ENCODE measurements around the gene MED25. TPM values are rescaled to one million over a fixed set of nuclear protein-coding genes. Genes with fewer than 3 reads are reported as not detected.
A peak's percentile ranks its signal among the peaks of the same experiment; 100 is the strongest.

MED25 gene
- polyA plus RNA-seq, 12 donors: 26.4 to 44.2 (median 29.5) TPM; not detected in 1

DNA sequence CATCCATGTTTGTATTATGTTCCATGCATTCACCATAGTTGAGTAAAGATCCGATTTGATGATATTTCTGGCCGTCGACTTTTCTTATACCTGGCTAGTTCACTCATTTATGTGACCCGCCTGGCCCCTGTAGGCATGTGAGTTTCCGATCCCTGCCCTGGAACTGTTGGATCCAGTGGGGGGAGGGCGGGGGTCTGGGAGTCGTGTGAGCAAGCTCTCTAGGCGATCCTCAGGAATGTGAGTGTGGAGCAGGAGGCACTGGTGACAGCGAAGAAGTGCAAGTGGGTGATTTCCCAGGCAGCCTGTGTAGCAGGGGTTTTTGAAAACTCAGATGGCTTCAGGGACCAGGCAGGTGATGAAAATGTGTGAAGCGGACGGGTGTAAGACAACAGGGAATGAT is 22.2 kb downstream of the MED25 start:
- DNase-seq: no peak

DNA sequence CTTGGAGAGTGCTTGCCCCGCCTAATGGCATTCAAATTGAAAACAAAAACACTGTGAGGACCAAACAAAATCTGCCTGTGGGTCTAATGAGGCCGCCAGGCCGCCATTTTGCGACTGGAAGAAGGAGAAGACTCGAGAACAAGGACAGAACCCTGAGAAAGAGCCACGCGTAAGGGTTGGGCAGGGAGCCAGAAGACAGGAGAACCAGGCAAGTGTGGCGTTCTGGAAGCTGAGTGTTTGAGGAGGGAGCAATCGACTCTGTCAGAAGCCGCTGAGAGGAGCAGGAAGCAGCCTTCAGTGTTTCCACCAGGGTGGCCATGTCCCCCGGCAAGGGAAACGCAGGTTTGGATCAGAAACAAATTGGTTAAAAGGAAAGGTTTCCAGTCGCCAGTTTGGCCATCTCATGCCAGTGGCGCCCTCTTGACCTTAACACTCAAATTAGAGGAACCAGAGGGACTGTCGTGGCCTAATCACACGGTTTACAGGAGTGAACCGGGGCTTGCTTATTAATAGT is 22.7 kb downstream of the MED25 start:
- DNase-seq: no peak

DNA sequence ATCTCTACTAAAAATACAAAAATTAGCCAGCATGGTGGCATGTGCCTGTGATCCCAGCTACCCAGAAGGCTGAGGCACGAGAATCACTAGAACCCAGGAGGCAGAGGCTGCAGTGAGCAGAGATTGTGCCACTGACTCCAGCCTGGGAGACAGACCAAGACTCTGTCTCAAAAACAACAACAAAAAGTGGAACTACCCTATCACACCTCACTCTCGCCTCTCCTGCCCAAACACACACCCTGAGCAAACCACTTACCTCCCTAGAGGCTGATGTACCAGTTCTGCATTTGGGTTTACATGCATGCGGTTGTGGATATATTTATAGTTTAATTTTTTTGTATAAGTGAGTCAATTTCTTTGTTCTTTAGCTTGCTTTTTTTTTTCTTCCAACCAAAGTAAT is 25.2 kb downstream of the MED25 start:
- no peak for DNase-seq

DNA sequence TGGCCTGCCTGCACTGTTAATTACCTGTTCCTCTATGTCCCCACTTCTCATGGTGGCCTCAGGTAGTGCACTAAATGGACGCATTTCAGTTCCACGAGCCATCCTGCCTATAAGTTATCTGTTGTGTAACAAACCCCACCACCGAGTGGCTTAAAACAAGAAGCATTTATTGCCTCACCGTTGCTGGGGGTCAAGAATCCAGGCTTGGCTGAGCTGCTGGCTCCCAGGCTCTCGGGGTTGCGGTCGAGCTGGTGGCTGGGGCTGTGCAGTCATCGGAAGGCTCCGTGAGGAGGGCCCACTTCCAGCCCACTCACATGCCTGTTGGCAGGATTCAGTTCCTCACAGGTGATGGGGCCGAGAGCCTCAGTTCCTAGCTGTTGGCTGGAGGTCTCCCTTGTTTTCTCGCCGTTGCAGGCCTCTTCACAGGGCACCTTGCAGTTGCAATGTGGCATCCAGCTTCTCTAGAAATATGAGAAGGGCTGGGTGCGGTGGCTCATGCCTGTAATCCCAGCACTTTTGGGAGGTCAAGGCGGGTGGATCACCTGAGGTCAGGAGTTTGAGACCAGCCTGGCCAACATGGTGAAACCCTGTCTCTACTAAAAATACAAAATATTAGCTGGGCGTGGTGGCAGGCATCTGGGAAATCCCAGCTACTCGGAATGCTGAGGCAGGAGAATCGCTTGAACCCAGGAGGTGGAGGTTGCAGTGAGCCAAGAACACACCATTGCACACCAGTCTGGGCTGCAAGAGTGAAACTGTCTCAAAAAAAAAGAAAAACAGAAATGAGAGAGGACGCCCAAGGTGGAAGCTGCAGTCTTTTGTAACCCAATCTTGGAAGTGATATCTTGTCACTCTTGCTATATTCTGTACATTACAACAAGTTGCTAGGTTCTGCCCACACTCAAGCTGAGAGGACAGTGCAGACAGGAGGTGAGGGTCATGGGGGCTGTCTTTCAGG is 26.3 kb downstream of the MED25 start:
- no peak for DNase-seq

DNA sequence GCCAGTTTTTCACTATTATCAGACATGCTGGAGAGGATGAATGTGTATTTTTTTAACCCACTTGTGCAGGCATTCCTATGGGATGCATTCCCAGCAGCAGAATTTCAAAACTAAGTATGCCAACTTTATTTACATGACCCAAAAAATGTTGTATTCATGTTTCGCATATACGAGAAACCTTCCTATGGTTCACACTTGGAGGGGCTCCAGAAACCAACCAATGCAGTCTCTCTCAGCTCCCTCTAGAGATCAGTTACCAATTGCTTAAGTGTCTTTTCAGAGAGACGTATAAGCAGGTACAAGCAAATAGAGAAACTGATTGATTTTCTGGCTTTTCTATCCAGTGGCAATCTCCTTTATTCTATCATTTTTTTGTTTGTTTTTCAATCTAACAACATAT is 27.3 kb downstream of the MED25 start:
- no peak for DNase-seq

DNA sequence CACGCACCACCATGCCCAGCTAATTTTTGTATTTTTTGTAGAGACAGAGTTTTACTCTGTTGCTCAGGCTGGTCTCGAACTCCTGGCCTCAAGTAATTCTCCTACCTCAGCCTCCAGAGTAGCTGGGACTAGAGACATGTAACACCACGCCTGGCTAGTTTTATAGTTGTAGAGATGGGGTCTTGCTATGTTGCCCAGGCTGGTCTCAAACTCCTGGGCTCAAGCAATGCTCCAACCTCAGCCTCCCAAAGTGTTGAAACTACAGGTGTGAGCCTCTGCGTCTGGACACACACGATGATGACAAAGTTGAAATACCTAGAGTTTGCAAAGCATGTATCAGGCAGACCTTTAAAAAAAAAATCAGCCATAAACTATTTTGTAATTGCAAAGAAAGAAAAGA is 28.3 kb downstream of the MED25 start:
- DNase-seq: no peak

DNA sequence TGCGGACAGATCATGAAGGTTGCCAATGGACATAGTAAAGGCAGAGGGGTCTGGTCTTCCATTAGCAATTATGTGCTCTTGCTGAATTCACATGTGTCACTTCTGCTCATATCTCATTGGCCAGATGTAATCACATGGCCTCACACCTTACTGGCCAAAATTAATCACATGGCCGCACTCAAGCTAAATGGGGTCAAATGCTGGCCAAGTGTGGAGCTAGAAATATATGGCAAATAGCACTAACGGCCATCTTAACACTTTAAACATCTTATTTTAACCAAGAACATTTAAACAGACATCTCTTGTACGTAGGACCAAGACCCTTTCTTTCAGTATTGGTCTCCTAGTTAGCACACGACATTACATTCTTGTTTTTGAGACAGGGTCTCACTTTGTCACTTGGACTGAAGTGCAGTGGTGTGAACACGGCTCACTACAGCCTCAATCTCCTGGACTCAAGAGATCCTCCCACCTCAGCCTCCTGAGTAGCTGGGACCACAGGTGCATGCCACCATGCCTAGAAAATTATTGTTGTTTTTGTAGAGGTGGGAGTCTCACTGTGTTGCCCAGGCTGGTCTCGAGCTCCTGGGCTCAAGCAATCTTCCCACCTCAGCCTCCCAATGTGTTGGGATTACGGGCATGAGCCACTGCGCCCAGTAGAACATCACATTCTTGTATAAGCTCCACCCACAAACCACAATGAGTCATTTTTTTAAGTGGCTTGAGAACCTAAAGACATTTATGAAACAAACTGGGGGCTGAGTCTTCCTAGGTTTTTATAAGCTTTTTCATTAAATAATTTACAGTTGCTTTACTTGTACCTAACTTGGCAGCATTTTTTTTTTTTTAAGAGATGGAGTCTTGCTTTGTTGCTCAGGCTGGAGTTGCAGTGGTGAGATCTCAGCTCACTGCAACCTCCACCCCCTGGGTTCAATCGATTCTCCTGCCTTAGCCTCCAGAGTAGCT is 29.9 kb downstream of the MED25 start:
- no peak for DNase-seq

DNA sequence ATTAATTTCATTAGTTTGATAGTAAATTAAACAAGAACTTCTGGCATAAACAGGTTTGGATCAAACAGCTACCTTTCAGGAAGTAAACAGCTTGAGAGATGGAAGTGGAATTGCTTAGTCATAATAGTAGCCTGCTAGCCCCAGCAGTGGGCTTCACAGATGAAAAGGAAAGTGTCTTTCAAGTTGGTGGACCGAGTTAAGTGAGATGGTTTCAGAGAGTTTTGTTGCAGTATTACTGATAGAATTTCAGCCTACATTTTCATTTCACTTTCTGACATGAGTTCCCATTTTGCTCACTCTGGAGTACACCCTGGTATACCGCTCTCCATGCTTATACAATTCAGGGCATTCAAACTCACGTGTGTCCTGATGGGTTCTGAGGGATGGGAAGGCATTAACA is 30.8 kb downstream of the MED25 start:
- DNase-seq: no peak

DNA sequence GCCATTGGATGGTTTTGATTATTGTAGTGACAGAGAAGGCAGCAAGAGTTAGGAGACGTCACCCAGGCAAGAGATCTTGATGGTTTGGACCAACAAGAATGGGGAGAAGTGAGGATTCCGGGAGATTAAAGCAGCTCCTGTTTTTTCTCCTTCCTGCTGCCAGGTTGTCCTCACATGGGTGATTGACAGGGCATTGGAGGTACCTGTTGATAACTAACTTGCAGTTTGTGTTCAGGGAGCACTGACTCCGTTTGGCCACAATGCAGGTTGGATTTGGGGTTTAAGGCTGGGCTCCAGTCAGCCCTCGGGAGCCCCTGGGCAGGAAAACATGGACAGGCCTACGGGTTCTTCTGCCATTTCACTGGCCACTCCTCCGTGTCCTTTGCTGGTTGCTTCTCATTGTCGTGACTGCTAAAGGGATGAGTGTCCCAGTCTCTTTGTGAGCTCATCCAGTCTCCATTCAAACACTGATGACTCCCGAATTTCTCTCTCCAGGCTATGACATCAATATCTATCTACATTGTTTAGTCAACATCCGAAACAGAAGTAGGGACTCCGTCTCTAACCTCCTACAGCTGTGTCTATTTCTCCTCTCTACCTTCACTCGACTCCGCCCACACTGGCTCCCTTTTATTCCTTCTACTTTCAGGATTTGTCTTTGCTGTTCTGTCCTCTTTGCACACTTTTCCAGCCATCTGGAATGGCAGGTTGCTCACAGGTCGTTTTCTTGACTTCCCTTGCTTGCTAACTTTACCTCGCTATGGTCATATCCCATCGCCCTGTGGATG is 31.5 kb downstream of the MED25 start:
- DNase-seq: no peak

DNA sequence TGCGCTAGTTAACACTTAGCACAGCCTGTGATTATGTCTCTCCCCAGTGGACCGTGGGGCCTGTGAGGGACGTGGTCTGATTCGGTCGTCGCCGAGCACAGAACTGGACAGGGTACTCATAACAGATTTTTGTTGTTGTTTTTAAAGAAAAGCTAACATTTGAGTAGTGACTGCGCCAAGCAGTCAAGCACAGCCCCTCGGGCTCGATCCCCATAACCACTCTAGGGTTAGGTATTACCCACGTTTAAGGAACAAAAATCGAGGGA is 32.1 kb downstream of the MED25 start:
- no peak for DNase-seq

DNA sequence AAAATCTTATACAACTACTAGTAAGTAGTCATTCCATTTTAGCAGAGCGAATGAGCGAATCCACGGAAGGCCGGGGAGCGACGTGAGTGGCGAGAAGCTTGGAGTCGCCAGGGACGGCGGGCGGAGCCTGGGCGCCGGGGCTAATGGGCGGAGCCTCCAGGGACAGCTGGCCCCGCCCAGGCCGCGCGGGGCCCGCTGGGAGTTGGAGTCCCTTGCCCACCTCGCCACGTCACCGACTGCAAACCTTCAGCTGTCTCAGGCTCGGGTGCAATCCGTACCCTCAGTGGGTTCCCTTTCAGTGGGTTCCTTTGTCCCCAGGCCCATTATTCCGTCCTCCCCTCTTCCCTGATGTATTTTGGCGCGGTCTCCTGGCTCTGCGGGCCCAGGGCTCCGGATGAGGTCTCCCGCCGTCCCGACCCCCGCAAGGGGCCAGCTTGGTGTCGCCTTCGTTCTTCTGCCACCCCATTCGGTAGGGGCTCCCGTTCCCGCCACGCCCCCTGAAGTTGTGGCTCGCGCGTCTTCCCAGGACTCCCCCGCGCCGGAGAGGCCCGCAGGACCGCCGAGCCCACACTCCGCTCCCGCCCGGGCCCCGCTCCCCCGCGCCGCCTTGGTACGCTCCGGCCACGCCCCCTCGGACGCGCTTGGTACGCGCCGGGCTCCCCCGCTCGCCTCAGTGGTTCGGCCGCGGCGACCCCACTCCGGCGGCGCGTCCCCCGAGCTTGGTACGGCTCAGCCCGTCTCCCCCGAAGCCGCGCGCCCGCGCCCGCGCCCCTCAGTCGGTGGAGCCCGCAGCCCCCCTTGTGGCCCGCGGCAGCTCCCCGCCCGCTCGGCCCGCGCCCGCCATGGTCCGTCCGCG is 32.6 kb downstream of the MED25 start, which contains the start of gene PTOV1:
TSS of gene PTOV1 (plus strand) at position 673 of the 856 bp plus-strand sequence.
- DNase-seq: peak; percentile 91

DNA sequence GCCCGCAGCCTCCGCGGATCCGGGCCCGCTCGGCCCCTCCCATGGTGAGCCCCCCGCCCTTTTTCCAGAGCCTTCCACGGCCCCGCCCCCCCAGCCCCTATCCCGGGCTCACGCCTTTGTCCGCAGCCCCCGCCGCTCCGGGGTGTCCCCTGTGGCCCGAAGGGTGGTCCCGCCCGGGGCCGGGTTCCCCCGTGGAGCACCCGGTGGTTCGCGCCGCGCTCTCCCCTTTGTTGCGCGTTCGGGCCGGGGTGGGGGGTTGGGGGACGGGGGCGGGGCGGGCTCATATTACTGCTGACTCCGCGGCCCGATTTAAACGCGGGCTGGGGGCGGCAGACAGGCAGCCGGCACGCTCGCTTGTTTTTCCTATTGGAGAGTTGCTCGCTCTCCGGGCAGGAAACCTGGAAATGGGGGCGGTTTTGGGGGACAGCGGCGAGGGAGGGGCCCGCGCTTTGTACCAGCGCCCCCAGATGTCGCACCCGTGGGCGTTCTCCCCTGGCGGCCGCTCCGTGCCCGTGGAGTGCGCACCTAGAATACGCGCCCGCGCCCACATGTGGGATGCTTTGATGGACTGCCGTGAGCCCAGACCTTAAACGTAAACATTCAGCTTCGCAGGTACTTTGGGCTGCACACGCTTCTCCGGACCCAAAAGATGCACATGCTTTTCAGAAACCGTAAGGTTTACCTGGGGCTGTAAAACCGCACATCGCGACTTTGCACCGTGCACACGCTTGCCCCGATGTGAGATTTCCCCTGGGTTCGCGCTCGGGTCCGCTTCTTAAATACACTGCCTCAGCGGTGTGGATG is 33.6 kb downstream of the MED25 start:
- DNase-seq: peak; percentile 43

DNA sequence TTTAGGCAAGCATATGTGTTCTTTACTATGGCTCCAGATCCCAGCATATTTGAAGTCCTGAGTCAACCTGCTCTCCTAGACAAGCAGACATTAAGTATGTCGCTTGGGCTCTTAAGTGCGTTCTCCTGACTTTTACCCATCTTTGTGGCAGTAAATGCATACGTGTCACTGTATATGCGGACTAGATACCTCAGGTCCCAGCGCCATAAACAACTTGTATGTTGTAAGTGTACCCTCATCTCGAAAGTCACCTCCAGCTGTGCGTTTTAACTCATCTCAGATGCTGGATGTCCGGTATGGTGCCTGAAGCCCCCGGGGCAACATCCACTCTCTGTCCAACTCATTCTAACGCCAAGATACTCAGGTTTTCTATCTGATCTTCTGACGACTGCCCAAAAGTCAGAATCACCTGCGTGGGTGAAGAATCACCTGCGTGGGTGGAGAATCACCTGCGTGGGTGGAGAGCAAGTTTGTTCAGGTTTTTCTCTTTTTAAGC is 34.6 kb downstream of the MED25 start:
- DNase-seq: no peak

DNA sequence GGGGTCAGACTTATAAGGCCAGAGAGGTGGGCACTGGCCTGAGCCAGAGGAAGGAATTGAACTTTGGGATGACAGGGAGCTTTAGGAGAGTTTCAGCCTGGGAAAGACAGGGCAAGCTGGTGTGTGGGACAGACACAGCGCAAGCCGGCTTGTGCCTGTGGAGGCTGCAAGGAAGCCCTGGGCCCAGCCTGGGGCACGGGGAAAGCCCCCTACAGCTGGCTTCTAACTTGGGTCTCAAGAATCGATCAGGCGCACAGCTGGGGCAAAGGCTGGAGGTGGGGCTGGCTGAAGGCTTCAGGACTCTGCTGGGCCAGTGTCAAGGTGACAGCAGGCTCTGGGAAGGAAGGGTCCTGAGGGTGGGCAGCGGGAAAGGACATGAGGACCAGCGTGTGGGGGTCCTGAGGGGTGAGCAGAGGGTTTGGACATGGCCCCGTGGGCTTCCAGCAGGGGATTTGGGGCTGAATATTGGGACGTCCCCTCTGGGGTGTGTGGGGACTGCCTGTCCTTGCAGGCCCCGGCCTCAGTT is 35.8 kb downstream of the MED25 start:
- DNase-seq: no peak

DNA sequence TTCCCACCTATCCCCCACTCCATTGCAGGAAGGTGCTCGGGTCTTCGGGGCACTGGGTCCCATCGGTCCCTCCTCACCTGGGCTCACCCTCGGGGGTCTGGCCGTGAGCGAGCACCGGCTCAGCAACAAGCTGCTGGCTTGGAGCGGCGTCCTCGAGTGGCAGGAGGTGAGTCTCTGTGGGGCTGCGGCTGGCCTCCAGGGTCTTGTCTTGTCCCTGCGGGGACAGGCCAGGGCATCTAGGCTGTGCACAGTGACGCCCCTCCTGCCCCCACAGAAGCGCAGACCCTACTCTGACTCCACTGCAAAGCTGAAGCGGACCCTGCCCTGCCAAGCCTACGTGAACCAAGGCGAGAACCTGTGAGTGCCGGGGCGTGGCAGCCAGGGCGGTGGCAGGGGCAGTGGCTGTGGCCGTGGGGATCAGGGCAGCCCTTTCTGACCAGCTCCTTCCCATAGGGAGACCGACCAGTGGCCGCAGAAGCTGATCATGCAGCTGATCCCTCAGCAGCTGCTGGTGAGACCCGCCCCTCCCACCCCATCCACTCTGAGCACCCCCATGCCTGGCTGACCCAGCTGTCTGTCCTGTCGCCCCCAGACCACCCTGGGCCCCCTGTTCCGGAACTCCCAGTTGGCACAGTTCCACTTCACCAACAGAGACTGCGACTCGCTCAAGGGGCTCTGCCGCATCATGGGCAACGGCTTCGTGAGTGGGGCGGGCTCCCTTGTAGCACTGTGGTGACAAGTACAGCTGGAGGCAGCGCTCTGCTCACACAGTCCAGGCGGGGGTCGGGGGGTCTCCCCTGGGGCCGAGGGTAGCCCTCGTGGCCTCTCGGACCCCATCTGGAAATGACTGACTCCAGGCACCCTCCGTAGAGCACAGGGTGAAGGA is 36.5 kb downstream of the MED25 start:
- DNase-seq: no peak

DNA sequence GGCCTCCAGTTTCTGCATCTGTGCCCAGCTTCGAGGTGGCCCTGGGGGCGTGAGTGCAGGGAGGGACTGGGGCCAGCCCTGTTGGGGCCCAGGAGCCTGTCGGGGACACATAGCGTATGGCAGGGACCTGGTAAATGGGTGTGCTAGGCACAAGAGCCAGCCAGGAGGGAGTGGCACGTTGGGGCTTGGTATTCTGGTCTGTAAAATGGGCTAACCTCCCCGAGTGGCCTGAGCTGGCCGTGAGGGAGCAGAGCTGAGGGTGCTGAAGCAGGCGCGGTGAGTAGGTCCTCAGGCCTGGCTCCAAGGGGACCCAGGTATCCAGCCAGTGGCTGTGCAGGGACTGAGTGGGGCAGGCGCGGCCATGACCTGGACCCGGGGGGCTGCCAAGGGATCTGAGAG is 37.2 kb downstream of the MED25 start:
- no peak for DNase-seq

DNA sequence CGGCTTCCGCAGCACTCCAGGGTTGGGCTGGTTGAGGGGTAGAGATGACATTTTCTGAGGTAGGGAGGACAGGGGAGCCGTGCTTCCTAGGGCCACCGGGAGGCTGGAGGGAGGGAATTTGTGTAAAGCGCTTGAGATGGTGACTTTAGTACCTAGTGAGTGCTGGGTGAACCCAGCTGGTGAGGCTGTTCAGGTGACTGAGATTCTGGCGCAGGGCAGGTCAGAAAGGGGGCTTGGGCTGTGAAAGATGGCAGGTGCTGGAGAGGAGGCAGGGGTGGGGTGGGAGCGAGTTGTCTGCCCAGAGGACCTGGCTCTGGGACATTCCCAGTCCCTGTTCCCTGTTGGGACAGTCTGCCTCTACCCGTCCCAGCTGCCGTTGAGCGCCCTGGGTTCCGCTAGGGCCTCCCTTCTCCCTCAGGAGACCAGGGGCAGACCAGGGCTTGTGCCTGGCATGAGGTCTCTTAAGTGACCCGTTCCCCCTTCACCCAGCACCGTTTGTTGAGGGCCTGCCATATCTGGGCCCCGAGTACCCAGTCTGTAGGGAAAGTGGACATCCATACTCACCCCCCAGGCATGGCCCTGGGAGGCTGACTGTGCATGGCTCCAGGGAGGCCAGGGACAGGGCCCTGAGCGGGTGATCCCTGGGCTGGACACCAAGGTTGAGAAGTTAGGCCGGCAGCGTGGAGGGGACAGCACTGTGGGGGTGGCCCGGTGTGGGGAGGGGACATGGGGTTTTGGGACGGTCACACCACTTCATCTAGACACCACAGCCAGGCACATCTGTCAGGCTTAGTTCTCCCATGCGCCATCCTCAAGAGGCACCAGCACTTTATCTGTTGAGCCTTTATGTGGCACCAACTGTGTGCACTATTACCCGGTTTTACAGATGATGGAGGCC is 37.8 kb downstream of the MED25 start:
- no peak for DNase-seq

Data from muscle of arm (tissue), 12 donors.